Neutrophil (primary cell): ENCODE measurements around the gene RAD21L1.

ENCODE experiments used
- H3K27ac ChIP-seq: fragments of 200-600 bp; sonication (generic); 2 replicates; pipeline ENCODE4 v1.5.1; 2016; ENCODE audit warnings: mild to moderate bottlenecking, moderate library complexity
- H3K27me3 ChIP-seq: fragments of 200-600 bp; sonication (generic); 2 replicates; pipeline ENCODE4 v1.6.0; 2016; ENCODE audit warnings: mild to moderate bottlenecking
- H3K36me3 ChIP-seq: fragments of 200-600 bp; sonication (generic); 2 replicates; pipeline ENCODE4 v1.5.1; 2017
- H3K4me1 ChIP-seq, 2 experiments: fragments of 200-600 bp in 1 of 2; sonication (generic) in 1 of 2; 1 replicate in 1 of 2; 2 replicates in 1 of 2; pipeline versions ENCODE4 v1.5.1 to v1.6.1; 2013 to 2016; ENCODE audit warnings: low read depth in 1 of 2, low read length in 1 of 2, mild to moderate bottlenecking in 1 of 2, moderate library complexity in 1 of 2; ENCODE audit not compliant: control insufficient read depth in 1 of 2, insufficient read depth in 1 of 2
- H3K4me3 ChIP-seq, 2 experiments: fragments of 200-600 bp in 1 of 2; sonication (generic) in 1 of 2; 1 replicate in 1 of 2; 2 replicates in 1 of 2; pipeline ENCODE4 v1.5.1; 2013 to 2016; ENCODE audit warnings: low read depth in 1 of 2, low read length in 1 of 2, mild to moderate bottlenecking in 1 of 2, moderate library complexity in 1 of 2
- H3K9me3 ChIP-seq: fragments of 200-600 bp; sonication (generic); 2 replicates; pipeline ENCODE4 v1.5.1; 2016
- TF ChIP-seq, protein P1 (sequence below): fragments of 200-600 bp; sonication (generic); IDR thresholded peaks from 2 replicates; pipeline ENCODE4 v1.5.1; 2016; ENCODE audit warnings: antibody characterized with exemption

The RAD21L1 gene

DNA sequence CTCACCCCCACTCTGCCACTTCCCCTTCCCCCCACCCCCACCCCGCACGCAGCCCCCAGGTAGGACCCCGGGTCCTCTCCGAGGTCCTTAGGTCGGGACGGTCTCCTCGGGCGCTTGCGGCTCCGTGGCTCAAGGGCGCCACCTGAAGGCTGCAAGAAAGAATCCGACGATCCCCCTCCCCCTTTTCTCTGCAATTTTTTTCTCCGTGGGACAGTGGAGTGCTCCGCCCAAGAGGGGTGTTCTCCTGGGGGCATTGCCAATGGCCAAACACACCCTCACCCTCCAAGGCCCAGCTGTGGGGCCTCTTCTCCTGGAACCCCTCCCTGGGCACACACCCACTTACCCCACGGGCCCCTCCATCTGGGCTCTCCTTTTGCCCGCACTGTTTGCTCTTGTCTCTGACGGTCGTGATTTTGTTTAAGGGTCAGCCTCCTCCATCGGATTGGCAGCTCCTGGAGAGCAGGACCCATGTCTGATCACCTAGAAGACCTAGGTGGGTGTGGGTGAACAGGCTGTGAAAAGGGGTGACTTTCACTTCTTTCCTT lies 40.0 kb upstream of the RAD21L1 start:
- Histone ChIP-seq H3K4me1 (peaks cover 0 to 5% of the 10 kb centered on the region in 2 experiments), H3K27ac (no peak overlapping the region), H3K27me3 (peaks cover 86% of the 10 kb centered on the region), H3K9me3 (no peaks in the 10 kb centered on the region), H3K36me3 (peaks cover 2% of the 10 kb centered on the region), H3K4me3 (peak overlapping the region in 1 of 2 experiments; percentile 4)
- TF ChIP-seq, protein P1, sequence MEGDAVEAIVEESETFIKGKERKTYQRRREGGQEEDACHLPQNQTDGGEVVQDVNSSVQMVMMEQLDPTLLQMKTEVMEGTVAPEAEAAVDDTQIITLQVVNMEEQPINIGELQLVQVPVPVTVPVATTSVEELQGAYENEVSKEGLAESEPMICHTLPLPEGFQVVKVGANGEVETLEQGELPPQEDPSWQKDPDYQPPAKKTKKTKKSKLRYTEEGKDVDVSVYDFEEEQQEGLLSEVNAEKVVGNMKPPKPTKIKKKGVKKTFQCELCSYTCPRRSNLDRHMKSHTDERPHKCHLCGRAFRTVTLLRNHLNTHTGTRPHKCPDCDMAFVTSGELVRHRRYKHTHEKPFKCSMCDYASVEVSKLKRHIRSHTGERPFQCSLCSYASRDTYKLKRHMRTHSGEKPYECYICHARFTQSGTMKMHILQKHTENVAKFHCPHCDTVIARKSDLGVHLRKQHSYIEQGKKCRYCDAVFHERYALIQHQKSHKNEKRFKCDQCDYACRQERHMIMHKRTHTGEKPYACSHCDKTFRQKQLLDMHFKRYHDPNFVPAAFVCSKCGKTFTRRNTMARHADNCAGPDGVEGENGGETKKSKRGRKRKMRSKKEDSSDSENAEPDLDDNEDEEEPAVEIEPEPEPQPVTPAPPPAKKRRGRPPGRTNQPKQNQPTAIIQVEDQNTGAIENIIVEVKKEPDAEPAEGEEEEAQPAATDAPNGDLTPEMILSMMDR = no peak

DNA sequence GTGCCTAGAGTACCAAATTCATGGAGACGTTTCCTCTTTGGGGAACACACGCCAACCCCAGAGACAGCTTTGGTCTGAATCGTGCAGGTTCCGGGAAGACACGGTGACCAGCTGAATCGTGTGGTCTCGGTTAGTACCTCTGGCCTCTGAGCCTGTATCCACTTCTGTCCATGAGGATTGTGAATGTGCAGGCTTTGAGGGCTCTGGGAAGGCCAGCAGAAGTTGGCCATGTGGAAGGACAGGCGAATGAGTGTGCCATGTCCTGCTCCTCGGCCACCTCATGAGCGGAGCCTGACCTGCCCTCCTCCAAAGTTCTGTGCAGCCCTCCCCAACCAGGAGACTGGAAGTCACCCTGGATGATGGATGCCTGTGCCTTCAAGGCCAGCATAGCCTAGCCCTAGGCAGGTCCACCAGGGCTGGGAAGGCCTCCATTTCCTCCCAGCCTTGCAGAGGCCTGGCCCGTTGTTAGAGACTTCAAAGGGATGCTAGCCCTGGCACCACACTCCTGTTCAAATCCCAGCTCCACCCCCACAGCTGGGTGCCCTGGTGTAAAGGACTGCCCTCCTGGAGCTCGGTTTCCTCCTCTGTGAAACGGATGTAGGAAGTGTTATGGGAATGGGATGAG lies 39.4 kb upstream of the RAD21L1 start:
- Histone ChIP-seq H3K27me3 (peaks cover 90% of the 10 kb centered on the region), H3K4me3 (no peak overlapping the region), H3K27ac (no peak overlapping the region), H3K4me1 (peaks cover 0 to 5% of the 10 kb centered on the region in 2 experiments), H3K9me3 (no peaks in the 10 kb centered on the region), H3K36me3 (no peaks in the 10 kb centered on the region)
- TF ChIP-seq, protein P1 = no peak

DNA sequence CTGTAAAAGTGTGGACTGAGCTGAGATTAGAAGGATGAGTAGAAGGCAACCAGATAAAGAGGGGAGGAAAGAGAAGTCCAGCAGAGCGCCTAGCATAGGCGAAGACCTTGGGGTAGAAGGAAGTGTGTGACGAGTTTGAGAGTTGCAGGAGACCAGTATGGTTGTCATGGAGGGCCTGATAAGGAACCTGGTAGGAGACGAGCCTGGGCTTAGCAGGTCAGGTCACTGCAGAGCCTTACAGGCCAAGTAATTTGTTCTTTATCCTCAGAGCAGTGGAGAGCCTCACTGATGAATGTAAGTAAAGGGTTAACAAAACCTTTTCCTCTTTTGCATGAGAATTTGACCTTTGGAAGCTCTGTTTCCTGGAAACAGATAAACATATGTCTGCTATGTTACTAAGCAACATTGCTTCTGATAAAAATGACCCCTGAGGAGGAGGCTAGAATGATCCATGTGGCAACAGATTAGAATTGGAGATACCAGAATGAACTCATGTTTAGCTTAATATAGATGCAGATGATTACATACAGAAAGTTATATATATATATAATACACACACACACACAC lies 38.2 kb upstream of the RAD21L1 start:
- Histone ChIP-seq H3K4me3 (no peak overlapping the region), H3K9me3 (no peaks in the 10 kb centered on the region), H3K4me1 (peaks cover 0 to 5% of the 10 kb centered on the region in 2 experiments), H3K27ac (no peak overlapping the region), H3K36me3 (no peaks in the 10 kb centered on the region), H3K27me3 (peaks cover 84% of the 10 kb centered on the region)
- TF ChIP-seq, protein P1 = no peak

DNA sequence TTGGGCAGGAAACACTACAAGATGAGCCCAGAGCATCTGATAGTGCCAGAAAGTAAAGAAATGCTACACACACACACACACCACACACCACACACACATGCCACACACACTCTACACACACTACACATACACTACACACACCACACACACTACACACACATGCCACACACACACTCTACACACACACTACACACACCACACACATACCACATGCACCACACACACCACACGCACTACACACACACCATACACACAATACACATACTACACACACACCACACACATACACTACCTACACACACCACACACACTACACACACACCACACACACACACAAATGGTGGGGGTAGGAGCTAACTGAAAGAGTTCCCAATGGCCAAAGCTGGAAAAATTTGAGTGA lies 37.5 kb upstream of the RAD21L1 start:
- H3K36me3 ChIP-seq = no peaks in the 10 kb centered on the region
- H3K27ac ChIP-seq = no peak overlapping the region
- peaks cover 0 to 5% of the 10 kb centered on the region in 2 experiments for H3K4me1 ChIP-seq
- TF ChIP-seq, protein P1 = no peak
- H3K9me3 ChIP-seq = no peaks in the 10 kb centered on the region
- no peak overlapping the region for H3K4me3 ChIP-seq
- H3K27me3 ChIP-seq = peaks cover 78% of the 10 kb centered on the region

DNA sequence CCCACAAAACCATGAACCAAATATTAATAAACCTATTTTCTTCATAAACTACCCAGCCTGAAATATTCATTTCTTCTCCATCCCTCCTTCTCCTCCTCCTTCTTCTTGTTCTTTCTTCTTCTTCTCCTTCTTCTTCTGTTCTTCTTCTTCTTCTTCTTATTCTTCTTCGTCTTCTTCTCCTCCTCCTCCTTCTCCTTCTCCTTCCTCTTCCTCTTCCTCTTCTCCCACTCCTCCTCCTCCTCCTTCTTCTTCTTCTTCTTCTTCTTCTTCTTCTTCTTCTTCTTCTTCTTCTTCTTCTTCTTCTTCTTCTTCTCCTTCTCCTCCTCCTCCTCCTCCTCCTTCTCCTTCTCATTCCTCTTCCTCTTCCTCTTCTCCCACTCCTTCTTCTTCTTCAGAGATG lies 36.0 kb upstream of the RAD21L1 start:
- peaks cover 0 to 4% of the 10 kb centered on the region in 2 experiments for H3K4me1 ChIP-seq
- no peak overlapping the region for H3K27ac ChIP-seq
- H3K9me3 ChIP-seq = no peaks in the 10 kb centered on the region
- H3K4me3 ChIP-seq = no peak overlapping the region
- peaks cover 63% of the 10 kb centered on the region for H3K27me3 ChIP-seq
- TF ChIP-seq, protein P1 = no peak
- no peaks in the 10 kb centered on the region for H3K36me3 ChIP-seq
